HepG2 (cell line): Measurements from ENCODE around the gene TSHZ2. TPM values are rescaled to one million over a fixed set of nuclear protein-coding genes. Genes with fewer than 3 reads are reported as not detected.

Experiments
- AHR ChIP-seq: IDR thresholded peaks from 2 replicates; pipeline ENCODE4 v1.6.1; 2018; ENCODE audit warnings: missing genetic modification reagents, missing compliant biosample characterization
- CBX1 ChIP-seq: IDR thresholded peaks from one replicate; pipeline ENCODE4 v1.6.1; 2016; ENCODE audit warnings: antibody characterized with exemption, low read depth
- CENPT ChIP-seq: sonication (generic); formaldehyde crosslinking; IDR thresholded peaks from 2 replicates; pipeline ENCODE4 v1.8.0; 2022; ENCODE audit warnings: low read depth, mild to moderate bottlenecking, moderate library complexity, missing genetic modification reagents
- IRF2 ChIP-seq: IDR thresholded peaks from 2 replicates; pipeline ENCODE4 v1.6.1; 2018; ENCODE audit warnings: missing genetic modification reagents, missing compliant biosample characterization
- JUND ChIP-seq: sonication (generic); formaldehyde crosslinking; IDR thresholded peaks from 2 replicates; pipeline ENCODE4 v1.8.0; 2022; ENCODE audit warnings: mild to moderate bottlenecking, missing genetic modification reagents
- MTA3 ChIP-seq: sonication (generic); formaldehyde crosslinking; IDR thresholded peaks from 2 replicates; pipeline ENCODE4 v1.4.0; 2020; ENCODE audit warnings: missing genetic modification reagents
- NONO ChIP-seq, 2 experiments: fragments of 450-650 bp in 1 of 2; sonication (generic) in 1 of 2; formaldehyde crosslinking in 1 of 2; IDR thresholded peaks in 1 of 2; conservative IDR thresholded peaks in 1 of 2; 2 replicates each; pipeline versions ENCODE4 v1.6.1 to v1.8.0; 2017 to 2022; ENCODE audit warnings: mild to moderate bottlenecking in 1 of 2, missing genetic modification reagents in 1 of 2, moderate library complexity in 1 of 2
- NR3C1 ChIP-seq: sonication (generic); formaldehyde crosslinking; IDR thresholded peaks from 2 replicates; pipeline ENCODE4 v1.4.0; 2020; ENCODE audit warnings: missing genetic modification reagents
- PTBP1 ChIP-seq: fragments of 200-400 bp; formaldehyde crosslinking; IDR thresholded peaks from 2 replicates; pipeline ENCODE4 v1.6.1; 2018; ENCODE audit warnings: low read length, low read depth; ENCODE audit not compliant: poor library complexity, severe bottlenecking
- RBFOX2 ChIP-seq: fragments of 200-400 bp; formaldehyde crosslinking; IDR thresholded peaks from 2 replicates; pipeline ENCODE4 v1.6.1; 2017; ENCODE audit warnings: low read depth, mild to moderate bottlenecking, low read length
- SIX4 ChIP-seq: sonication (generic); formaldehyde crosslinking; IDR thresholded peaks from 2 replicates; pipeline ENCODE4 v1.4.0; 2020; ENCODE audit warnings: missing genetic modification reagents
- SP5 ChIP-seq: IDR thresholded peaks from 2 replicates; pipeline ENCODE4 v1.6.1; 2016; ENCODE audit warnings: low read depth, borderline replicate concordance
- TOE1 ChIP-seq: sonication (generic); formaldehyde crosslinking; IDR thresholded peaks from 2 replicates; pipeline ENCODE4 v1.4.0; 2020; ENCODE audit warnings: mild to moderate bottlenecking, missing genetic modification reagents
- WIZ ChIP-seq: sonication (generic); formaldehyde crosslinking; IDR thresholded peaks from 2 replicates; pipeline ENCODE4 v1.5.1; 2020; ENCODE audit warnings: mild to moderate bottlenecking, missing genetic modification reagents
- ZFY ChIP-seq: sonication (generic); formaldehyde crosslinking; IDR thresholded peaks from 2 replicates; pipeline ENCODE4 v1.4.0; 2020; ENCODE audit warnings: missing genetic modification reagents
- ZKSCAN8 ChIP-seq: IDR thresholded peaks from 2 replicates; pipeline ENCODE4 v1.6.1; 2016; ENCODE audit warnings: borderline replicate concordance, missing genetic modification reagents, missing compliant biosample characterization
- ZNF260 ChIP-seq: sonication (generic); formaldehyde crosslinking; IDR thresholded peaks from 2 replicates; pipeline ENCODE4 v1.4.0; 2020; ENCODE audit warnings: missing genetic modification reagents, low read depth, mild to moderate bottlenecking, borderline replicate concordance
- ZNF326 ChIP-seq: sonication (generic); formaldehyde crosslinking; IDR thresholded peaks from 2 replicates; pipeline ENCODE4 v1.4.0; 2020; ENCODE audit warnings: missing genetic modification reagents, borderline replicate concordance
- ZNF337 ChIP-seq: sonication (generic); formaldehyde crosslinking; IDR thresholded peaks from 2 replicates; pipeline ENCODE4 v1.5.1; 2020; ENCODE audit warnings: missing genetic modification reagents, low read depth, mild to moderate bottlenecking, borderline replicate concordance
- ZNF343 ChIP-seq: sonication (generic); formaldehyde crosslinking; IDR thresholded peaks from 2 replicates; pipeline ENCODE4 v1.4.0; 2020; ENCODE audit warnings: mild to moderate bottlenecking, missing genetic modification reagents
- ZNF382 ChIP-seq: sonication (generic); formaldehyde crosslinking; IDR thresholded peaks from 2 replicates; pipeline ENCODE4 v1.5.0; 2020; ENCODE audit warnings: missing genetic modification reagents, mild to moderate bottlenecking, borderline replicate concordance
- ZNF383 ChIP-seq: sonication (generic); formaldehyde crosslinking; IDR thresholded peaks from 2 replicates; pipeline ENCODE4 v1.4.0; 2020; ENCODE audit warnings: missing genetic modification reagents, mild to moderate bottlenecking, borderline replicate concordance
- ZNF430 ChIP-seq: sonication (generic); formaldehyde crosslinking; IDR thresholded peaks from 2 replicates; pipeline ENCODE4 v1.9.0; 2021; ENCODE audit warnings: mild to moderate bottlenecking, missing genetic modification reagents
- ZNF644 ChIP-seq: IDR thresholded peaks from 2 replicates; pipeline ENCODE4 v1.6.1; 2016; ENCODE audit warnings: low read depth
- ZNF660 ChIP-seq: sonication (generic); formaldehyde crosslinking; IDR thresholded peaks from 2 replicates; pipeline ENCODE4 v1.5.1; 2020; ENCODE audit warnings: mild to moderate bottlenecking, low read depth, missing genetic modification reagents, borderline replicate concordance
- ZNF720 ChIP-seq: sonication (generic); formaldehyde crosslinking; IDR thresholded peaks from 2 replicates; pipeline ENCODE4 v1.4.0; 2020; ENCODE audit warnings: missing genetic modification reagents
- ZNF775 ChIP-seq: sonication (generic); formaldehyde crosslinking; IDR thresholded peaks from 2 replicates; pipeline ENCODE4 v1.4.0; 2020; ENCODE audit warnings: missing genetic modification reagents, mild to moderate bottlenecking, moderate library complexity, borderline replicate concordance
- ZSCAN9 ChIP-seq: IDR thresholded peaks from 2 replicates; pipeline ENCODE4 v1.6.1; 2016; ENCODE audit warnings: borderline replicate concordance
- polyA plus RNA-seq, 8 experiments: library from polyadenylated mRNA; depleted of rRNA in 3 of 8; stranded (reverse) in 7 of 8; unstranded in 1 of 8; fragments of >200 nt; fragmentation: Illumina TruSeq in 4 of 8; extraction: Trizol in 4 of 8; gene quantifications; 2 replicates each; pipeline versions ENCODE4 v1.2.1 to v1.2.3, GENCODE V29; 2011 to 2016; ENCODE audit warnings: low read depth in 4 of 8, missing spikeins in 1 of 8, mixed read lengths in 1 of 8; ENCODE audit not compliant: insufficient read depth in 1 of 8
- total RNA-seq, 5 experiments: library from RNA; depleted of rRNA; stranded (reverse); fragments of >200 nt; fragmentation: Illumina TruSeq; extraction: Trizol; gene quantifications; 2 replicates each; pipeline ENCODE4 v1.2.3, GENCODE V29; 2016; ENCODE audit warnings: low read depth in 1 of 5
- TF ChIP-seq, protein P1 (sequence below): sonication (generic); formaldehyde crosslinking; IDR thresholded peaks from 2 replicates; pipeline ENCODE4 v1.4.0; 2020; ENCODE audit warnings: mild to moderate bottlenecking, low read depth, missing genetic modification reagents

Gene TSHZ2
- total and polyA plus RNA-seq, 2 of the 13 experiments (the other 11 are each of a cell fraction or from before 2014, with no cell fraction given) = 0.01 TPM; not detected in 1

DNA sequence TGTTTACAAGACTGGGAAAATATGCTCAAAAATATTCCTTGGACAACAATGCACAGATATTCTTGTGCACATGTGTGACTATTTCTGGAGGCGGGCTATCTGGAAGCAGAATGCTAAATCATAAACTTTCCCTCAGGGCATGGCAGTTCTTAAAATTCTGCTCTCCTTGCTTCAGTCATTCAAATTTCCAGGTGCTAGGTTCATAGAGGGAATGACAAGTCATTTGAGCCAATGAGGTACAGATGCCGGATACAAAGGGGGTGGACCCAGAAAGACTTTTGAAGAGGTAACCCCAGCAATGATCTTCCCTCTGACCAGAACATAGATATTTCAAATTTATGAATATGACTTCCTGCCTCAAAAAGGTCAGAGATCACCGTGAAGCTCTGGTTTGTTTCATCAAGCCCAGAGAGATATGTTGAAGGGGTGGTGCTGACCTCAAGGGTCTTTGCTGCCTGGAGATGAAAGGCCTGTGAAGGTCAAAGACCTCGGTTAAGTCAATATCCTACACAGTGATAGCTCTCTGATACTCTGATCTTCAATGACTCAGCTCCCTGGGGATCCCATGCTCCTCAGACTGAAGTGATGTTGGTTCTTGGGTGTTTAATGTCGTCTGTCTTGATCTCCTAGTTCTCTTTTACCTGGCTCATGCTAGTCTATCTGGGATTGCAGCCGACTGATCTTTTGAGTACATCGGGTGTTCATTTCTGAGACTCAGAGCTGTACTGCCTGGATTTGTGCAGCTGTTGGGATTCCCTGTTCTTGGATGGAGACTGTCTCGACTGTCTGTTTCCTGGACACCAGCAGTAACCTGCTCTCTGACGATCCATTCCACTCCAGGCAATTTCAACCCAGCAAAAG lies 47.5 kb upstream of the TSHZ2 start (continued):
- TF ChIP-seq, protein P1, sequence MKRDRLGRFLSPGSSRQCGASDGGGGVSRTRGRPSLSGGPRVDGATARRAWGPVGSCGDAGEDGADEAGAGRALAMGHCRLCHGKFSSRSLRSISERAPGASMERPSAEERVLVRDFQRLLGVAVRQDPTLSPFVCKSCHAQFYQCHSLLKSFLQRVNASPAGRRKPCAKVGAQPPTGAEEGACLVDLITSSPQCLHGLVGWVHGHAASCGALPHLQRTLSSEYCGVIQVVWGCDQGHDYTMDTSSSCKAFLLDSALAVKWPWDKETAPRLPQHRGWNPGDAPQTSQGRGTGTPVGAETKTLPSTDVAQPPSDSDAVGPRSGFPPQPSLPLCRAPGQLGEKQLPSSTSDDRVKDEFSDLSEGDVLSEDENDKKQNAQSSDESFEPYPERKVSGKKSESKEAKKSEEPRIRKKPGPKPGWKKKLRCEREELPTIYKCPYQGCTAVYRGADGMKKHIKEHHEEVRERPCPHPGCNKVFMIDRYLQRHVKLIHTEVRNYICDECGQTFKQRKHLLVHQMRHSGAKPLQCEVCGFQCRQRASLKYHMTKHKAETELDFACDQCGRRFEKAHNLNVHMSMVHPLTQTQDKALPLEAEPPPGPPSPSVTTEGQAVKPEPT (CRISPR knock-in tag) = no peak
- TF ChIP-seq ZNF337 (CRISPR knock-in tag) = no peak
- peak; percentile 84; the same call in 1 of the 2 replicates for TF ChIP-seq ZNF430 (CRISPR knock-in tag)
- TF ChIP-seq SP5 = peak; percentile 96
- peak; percentile 93 for TF ChIP-seq JUND (CRISPR knock-in tag)
- TF ChIP-seq ZNF343 = peak; percentile 78; the same call in 1 of the 2 replicates
- TF ChIP-seq ZNF644 (CRISPR knock-in tag) = peak; percentile 82
- no peak; the same call in 1 of the 2 replicates for TF ChIP-seq WIZ
- TF ChIP-seq CENPT (CRISPR knock-in tag) = no peak
- no peak for TF ChIP-seq ZNF260 (CRISPR knock-in tag)
- TF ChIP-seq AHR = peak; percentile 60; the same call in 1 of the 2 replicates
- 0 out of 2 replicates have a peak, but pooled peaks have one; percentile 18 for TF ChIP-seq RBFOX2
- peak; percentile 93 for TF ChIP-seq IRF2 (CRISPR knock-in tag)
- no peak for TF ChIP-seq MTA3 (CRISPR knock-in tag)
- no peak for TF ChIP-seq ZFY (CRISPR knock-in tag)
- no peak for TF ChIP-seq ZNF720
- TF ChIP-seq ZNF383 (CRISPR knock-in tag) = no peak
- TF ChIP-seq ZNF382 = no peak
- TF ChIP-seq ZNF660 (CRISPR knock-in tag) = no peak
- peak; percentile 75; the same call in 1 of the 2 replicates for TF ChIP-seq ZSCAN9 (CRISPR knock-in tag)
- peak; percentile 96; the same call in 1 of the 2 replicates for TF ChIP-seq TOE1 (CRISPR knock-in tag)
- no peak for TF ChIP-seq CBX1
- no peak for TF ChIP-seq NONO (IDR thresholded peaks at IDR 0.05)
- peak; percentile 59; the same call in 1 of the 2 replicates for TF ChIP-seq NONO (CRISPR knock-in tag; conservative IDR thresholded peaks at IDR 0.05)
- no peak for TF ChIP-seq NR3C1 (CRISPR knock-in tag)
- TF ChIP-seq ZKSCAN8 (CRISPR knock-in tag) = peak; percentile 89
- TF ChIP-seq PTBP1 = no peak
- no peak for TF ChIP-seq ZNF326
- peak; percentile 91 for TF ChIP-seq SIX4 (CRISPR knock-in tag)
- TF ChIP-seq ZNF775 (CRISPR knock-in tag) = no peak; the same call in 1 of the 2 replicates
